Measurements from ENCODE around the gene PFKL. TPM values are rescaled to one million over a fixed set of nuclear protein-coding genes. Genes with fewer than 3 reads are reported as not detected.

Gene PFKL
- total and polyA plus RNA-seq, 2 of the 8 experiments (the other 6 are each of a cell fraction or from before 2014, with no cell fraction given), result 80.2 to 82.3 TPM

GRCh38 chr21:44324854-44325107, 24.9 kb downstream of the PFKL start (continued):
- TF ChIP-seq RAD21 (IDR thresholded peaks at IDR 0.05 in 1 of 2, conservative IDR thresholded peaks at IDR 0.05 in 1 of 2; ENCODE audit: low read depth in 2 of 2, low read length in 2 of 2) (no peak), CBX5 (IDR thresholded peaks at IDR 0.05; ENCODE audit: low read depth, low read length) (no peak), RFX5 (IDR thresholded peaks at IDR 0.05; ENCODE audit: borderline replicate concordance, low read depth, low read length) (no peak)
- TF ChIP-seq, protein P1, sequence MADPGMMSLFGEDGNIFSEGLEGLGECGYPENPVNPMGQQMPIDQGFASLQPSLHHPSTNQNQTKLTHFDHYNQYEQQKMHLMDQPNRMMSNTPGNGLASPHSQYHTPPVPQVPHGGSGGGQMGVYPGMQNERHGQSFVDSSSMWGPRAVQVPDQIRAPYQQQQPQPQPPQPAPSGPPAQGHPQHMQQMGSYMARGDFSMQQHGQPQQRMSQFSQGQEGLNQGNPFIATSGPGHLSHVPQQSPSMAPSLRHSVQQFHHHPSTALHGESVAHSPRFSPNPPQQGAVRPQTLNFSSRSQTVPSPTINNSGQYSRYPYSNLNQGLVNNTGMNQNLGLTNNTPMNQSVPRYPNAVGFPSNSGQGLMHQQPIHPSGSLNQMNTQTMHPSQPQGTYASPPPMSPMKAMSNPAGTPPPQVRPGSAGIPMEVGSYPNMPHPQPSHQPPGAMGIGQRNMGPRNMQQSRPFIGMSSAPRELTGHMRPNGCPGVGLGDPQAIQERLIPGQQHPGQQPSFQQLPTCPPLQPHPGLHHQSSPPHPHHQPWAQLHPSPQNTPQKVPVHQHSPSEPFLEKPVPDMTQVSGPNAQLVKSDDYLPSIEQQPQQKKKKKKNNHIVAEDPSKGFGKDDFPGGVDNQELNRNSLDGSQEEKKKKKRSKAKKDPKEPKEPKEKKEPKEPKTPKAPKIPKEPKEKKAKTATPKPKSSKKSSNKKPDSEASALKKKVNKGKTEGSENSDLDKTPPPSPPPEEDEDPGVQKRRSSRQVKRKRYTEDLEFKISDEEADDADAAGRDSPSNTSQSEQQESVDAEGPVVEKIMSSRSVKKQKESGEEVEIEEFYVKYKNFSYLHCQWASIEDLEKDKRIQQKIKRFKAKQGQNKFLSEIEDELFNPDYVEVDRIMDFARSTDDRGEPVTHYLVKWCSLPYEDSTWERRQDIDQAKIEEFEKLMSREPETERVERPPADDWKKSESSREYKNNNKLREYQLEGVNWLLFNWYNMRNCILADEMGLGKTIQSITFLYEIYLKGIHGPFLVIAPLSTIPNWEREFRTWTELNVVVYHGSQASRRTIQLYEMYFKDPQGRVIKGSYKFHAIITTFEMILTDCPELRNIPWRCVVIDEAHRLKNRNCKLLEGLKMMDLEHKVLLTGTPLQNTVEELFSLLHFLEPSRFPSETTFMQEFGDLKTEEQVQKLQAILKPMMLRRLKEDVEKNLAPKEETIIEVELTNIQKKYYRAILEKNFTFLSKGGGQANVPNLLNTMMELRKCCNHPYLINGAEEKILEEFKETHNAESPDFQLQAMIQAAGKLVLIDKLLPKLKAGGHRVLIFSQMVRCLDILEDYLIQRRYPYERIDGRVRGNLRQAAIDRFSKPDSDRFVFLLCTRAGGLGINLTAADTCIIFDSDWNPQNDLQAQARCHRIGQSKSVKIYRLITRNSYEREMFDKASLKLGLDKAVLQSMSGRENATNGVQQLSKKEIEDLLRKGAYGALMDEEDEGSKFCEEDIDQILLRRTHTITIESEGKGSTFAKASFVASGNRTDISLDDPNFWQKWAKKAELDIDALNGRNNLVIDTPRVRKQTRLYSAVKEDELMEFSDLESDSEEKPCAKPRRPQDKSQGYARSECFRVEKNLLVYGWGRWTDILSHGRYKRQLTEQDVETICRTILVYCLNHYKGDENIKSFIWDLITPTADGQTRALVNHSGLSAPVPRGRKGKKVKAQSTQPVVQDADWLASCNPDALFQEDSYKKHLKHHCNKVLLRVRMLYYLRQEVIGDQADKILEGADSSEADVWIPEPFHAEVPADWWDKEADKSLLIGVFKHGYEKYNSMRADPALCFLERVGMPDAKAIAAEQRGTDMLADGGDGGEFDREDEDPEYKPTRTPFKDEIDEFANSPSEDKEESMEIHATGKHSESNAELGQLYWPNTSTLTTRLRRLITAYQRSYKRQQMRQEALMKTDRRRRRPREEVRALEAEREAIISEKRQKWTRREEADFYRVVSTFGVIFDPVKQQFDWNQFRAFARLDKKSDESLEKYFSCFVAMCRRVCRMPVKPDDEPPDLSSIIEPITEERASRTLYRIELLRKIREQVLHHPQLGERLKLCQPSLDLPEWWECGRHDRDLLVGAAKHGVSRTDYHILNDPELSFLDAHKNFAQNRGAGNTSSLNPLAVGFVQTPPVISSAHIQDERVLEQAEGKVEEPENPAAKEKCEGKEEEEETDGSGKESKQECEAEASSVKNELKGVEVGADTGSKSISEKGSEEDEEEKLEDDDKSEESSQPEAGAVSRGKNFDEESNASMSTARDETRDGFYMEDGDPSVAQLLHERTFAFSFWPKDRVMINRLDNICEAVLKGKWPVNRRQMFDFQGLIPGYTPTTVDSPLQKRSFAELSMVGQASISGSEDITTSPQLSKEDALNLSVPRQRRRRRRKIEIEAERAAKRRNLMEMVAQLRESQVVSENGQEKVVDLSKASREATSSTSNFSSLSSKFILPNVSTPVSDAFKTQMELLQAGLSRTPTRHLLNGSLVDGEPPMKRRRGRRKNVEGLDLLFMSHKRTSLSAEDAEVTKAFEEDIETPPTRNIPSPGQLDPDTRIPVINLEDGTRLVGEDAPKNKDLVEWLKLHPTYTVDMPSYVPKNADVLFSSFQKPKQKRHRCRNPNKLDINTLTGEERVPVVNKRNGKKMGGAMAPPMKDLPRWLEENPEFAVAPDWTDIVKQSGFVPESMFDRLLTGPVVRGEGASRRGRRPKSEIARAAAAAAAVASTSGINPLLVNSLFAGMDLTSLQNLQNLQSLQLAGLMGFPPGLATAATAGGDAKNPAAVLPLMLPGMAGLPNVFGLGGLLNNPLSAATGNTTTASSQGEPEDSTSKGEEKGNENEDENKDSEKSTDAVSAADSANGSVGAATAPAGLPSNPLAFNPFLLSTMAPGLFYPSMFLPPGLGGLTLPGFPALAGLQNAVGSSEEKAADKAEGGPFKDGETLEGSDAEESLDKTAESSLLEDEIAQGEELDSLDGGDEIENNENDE (IDR thresholded peaks at IDR 0.05; ENCODE audit: insufficient replicate concordance, low read length), result no peak

Data from H1 (cell line).